Cardiac septum (tissue), 1 donor: ENCODE results near the gene ITK. TPM values are rescaled to one million over a fixed set of nuclear protein-coding genes. Genes with fewer than 3 reads are reported as not detected.

Source experiments
- DNase-seq: peaks from one replicate; pipeline ENCODE4 v3.0.0-alpha.2; 2020; ENCODE audit warnings: low spot score
- intact Hi-C: fragments of 100-400 bp; cut with DNase I; formaldehyde crosslinking; loops from one replicate; pipeline ENCODE4 v1.14.0; 2022
- total RNA-seq: library from RNA; stranded (reverse); fragmentation: NEBNext Ultra II Directional; extraction: Animal tissue kit (Norgen Biotek cat#: 25700); gene quantifications from one replicate; pipeline ENCODE4 v1.2.1, GENCODE V29; 2021
- donor health status: DM: no; HTN: no; CAD: no.

The ITK gene
- total RNA-seq, 1 donor from 2014 or later = 0.43 TPM

GRCh38 chr5:157290156-157290980 lies 109.7 kb downstream of the ITK start:
- intact Hi-C loops = no loop called here
- no peak for DNase-seq

DNA sequence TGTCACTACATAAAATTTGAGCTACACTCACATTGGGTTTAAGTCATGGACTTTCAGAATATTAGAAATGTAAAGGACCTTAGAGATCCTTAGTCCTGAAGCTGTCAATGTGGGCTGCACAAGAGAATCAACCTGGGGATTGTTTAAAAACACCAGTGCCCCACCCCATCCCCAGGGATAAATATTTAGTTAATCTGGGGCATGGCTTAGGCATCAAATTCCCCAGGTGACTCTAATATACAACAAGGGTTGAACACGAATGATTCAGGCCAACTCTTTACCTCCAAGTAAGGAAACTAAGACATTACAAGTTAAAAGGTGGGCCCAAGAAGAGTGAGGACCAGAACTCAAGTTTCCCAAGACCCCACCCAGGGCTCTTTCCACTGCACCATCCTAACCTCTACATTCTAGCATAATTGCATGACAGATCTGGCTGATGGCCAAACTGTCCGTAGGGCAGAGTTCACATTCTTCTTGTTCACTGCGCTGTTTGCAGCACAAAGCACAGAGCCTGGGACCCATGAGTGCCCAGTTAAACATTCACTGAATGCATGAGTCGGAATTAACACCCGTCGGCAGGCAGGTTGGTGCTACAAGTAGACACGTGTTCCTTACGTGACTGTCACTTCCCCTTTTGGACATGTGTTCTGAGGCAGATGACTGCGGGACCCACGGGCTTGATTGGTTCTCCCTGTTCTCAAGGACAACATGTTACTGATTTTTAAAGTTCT lies 110.5 kb downstream of the ITK start:
- intact Hi-C loops = no loop called here
- no peak for DNase-seq

GRCh38 chr5:157292599-157292998 lies 112.0 kb downstream of the ITK start:
- no peak for DNase-seq
- intact Hi-C loops = no loop called here

DNA sequence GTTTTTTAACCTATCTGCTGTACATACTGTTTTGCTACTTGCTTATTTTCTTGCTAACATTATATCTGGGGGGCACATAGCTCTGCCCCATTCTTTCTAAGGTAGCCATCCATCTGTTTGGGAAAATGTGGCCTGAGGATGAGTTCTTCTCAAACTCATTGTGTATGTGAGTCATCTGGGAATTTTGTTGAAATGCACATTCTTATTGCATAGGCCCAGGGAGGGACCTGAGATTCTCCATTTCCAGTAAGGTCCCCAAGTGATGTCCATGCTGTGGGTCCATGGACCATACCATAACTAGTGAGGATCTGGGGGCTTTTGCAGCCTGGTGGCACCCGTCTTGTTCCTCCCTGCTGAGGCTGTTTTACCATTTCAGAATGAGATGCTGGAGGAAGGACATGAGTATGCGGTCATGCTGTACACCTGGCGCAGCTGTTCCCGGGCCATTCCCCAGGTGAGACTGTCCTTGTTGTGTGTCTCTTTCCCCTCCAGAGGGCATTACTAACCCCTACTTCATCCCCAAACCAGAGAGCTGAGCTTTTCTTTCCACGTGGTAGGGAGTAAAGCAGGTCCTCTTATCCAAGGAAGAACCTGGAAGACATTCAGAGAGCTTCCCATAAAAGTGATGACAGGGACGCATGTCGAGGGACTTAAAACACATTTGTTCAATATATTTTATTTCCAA lies 113.9 kb downstream of the ITK start:
- intact Hi-C loops = no loop called here
- DNase-seq = no peak

DNA sequence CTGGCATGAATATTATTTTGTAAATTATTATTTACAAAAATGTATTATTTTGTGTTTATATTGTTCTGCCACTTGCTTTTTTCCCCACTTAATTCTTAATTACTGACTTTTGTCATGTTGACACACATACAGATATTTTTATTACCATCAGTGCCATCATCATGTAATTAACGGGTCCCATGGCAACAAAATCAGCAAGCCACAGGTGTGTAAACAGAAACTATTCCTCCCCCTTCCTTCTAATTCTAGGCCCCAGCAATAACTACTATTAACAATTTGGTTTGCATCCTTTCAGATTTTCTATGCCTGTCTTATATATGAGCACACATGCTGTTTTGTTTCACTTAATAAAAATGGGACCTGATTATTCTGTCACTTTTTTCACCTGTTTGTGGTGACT lies 114.6 kb downstream of the ITK start:
- intact Hi-C loops = no loop called here

DNA sequence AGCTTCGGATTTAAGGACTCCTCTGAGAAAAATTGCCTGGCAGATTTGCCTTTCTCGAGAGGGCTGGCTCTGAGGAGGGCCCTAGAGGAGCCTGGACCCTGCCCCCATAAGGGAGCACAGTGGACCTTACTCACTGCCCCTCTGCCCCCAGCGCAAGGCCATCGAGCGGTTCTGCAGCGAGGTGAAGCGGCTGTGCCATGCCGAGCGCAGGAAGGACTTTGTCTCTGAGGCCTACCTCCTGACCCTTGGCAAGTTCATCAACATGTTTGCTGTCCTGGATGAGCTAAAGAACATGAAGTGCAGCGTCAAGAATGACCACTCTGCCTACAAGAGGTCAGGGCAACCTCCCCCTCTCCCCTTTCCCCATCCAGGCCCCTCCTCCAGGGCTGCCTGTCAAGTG lies 119.9 kb downstream of the ITK start:
- no peak for DNase-seq
- intact Hi-C loops = no loop called here

More for the DNA sequence above, 114.6 kb downstream of the ITK start:
- DNase-seq = no peak

DNA sequence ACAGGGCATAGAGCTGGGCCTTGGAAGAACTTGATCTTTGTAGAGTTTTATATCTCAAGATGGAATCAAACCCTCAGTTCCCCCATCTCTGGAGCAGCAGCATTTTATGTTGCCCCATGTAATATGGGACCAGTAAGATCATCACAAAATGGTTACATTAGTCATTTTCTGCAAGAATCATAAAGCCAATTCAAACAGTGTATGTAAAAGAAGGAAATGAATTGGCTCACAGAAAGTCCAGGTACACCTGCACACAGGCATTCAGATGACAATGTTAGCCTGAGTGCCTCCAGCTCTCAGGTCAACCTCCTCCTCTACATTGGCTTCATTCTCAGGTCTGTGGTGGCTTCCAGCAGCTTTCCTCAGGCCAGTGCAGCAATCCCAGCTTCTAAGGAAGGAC lies 120.4 kb downstream of the ITK start:
- DNase-seq = no peak
- intact Hi-C loops = no loop called here

- intact Hi-C loops = no loop called here
- DNase-seq = no peak
Measured at GRCh38 chr5:157303023-157303422, 122.4 kb downstream of the ITK start.

DNA sequence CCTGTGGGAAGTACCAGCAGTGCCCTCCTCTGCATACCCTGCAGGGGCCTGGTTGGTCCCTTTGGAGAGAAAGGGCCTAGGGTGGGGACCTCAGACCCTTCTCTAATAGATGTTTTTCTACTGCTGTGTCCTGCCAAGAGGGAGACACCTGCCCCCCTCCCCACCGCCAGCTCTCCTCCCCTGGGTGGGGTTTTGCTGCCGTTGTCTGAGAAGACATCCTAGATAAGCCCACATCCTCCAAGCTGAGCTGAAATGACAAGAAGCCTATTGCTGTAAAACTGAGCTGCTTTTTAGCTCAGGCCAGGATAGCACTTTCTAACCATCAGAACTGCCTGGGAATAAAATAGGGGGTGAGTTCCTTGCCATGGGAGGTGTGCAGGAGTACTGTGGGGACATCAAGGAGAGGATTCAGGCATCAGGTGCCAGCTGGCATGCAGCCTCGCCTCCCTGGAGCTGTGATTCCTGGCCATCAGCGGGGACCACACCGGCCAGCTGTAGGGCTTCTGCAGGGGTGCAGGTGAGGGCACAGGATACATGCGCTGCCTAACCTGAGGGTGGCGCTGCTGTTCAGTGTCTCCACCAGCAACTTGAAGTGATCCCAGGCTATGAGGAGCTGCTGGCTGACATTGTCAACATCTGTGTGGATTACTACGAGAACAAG lies 123.2 kb downstream of the ITK start:
- intact Hi-C loops = no loop called here
- no peak for DNase-seq

Other genes starting within 250 kb of the ITK start
- gene TIMD4, start 217.6 kb upstream of the ITK start, total RNA-seq = not detected
- gene HAVCR1, start 121.7 kb upstream of the ITK start, total RNA-seq = 0.57 TPM
- 1.7 TPM for gene HAVCR2, start 71.8 kb upstream of the ITK start, total RNA-seq
- gene MED7, start 38.0 kb upstream of the ITK start, total RNA-seq = 8.9 TPM
- not detected for gene GARIN3, start 14.6 kb upstream of the ITK start, total RNA-seq
- gene CYFIP2, start 85.3 kb downstream of the ITK start, total RNA-seq = 23.1 TPM